KOPT-K1 (cell line): Measurements from ENCODE around the gene DDX25.

Source experiments
- H3K27ac ChIP-seq: fragments of 200-600 bp; sonication (generic); 2 replicates; pipeline ENCODE4 v1.5.1; 2016; ENCODE audit warnings: antibody characterized with exemption, mild to moderate bottlenecking, low read depth, low read length; ENCODE audit not compliant: poor library complexity, severe bottlenecking
- H3K36me3 ChIP-seq: fragments of 200-600 bp; sonication (generic); 2 replicates; pipeline ENCODE4 v1.5.1; 2017; ENCODE audit warnings: antibody characterized with exemption, mild to moderate bottlenecking, low read length, moderate library complexity; ENCODE audit not compliant: insufficient read depth
- H3K9me3 ChIP-seq: fragments of 200-600 bp; sonication (generic); 2 replicates; pipeline ENCODE4 v1.5.1; 2017; ENCODE audit warnings: antibody characterized with exemption, low read length, mild to moderate bottlenecking; ENCODE audit not compliant: insufficient read depth, poor library complexity, severe bottlenecking

DDX25 gene

DNA sequence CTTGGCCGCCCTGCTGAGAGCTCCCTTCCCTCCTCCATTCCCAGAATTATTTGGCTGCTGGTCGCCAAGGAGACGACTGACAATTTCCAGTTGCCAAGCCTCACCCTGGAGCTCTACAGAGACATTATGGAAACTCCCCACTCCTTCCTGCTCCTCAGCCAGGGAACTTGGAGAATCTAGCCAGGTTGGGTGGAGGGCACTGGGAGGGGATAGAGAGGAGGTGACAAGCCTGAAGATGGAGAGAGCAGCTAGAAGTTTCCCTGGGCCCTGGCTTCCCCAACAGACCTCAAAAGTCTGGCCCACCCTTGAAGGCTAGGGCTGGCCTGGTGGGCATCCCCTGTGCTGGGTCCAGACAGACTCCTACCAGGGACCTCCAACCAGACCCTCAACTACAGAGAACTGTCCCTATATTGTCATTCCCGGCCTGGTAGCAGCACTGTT lies 34.8 kb downstream of the DDX25 start:
- no peaks in the 10 kb centered on the region for H3K9me3 ChIP-seq
- H3K36me3 ChIP-seq: no peaks in the 10 kb centered on the region
- no peak overlapping the region for H3K27ac ChIP-seq

DNA sequence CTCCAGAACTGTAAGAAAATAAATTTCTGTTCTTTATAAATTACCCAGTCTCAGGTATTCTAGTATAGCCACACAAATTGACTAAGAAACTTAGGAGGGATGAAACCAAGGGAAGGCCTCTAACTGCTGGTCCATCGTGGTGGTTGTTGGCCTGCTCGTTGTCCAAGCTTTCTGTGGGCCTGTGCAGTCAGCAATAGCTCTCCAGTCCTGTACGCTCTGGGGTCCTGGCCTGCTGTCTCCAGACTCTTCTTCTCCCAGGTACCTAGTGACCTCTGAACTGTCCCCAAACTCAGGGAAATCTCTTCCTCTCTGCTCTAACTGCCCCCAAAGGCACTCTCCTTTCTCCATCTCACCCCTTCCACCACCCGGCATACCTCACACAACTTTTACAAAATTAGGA lies 35.8 kb downstream of the DDX25 start:
- Histone ChIP-seq H3K9me3 (no peaks in the 10 kb centered on the region), H3K36me3 (no peaks in the 10 kb centered on the region), H3K27ac (no peak overlapping the region)

DNA sequence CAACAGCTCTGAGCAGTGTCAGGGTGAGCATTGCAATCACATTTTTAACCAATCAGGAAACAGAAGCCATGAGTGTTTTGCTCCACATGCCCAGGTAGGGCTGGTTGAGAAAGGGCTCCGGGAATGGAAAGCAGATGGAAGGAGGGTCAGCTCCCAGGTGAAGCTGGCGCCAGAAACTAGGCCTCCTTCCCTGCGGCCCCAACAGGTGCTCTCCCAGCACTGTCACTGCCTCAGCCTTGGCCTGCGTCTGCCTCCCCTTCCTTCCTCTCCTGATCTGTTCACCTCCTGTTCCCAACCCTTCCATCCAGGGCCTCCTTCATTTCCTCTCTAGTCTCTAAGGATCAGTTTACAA lies 36.9 kb downstream of the DDX25 start:
- H3K9me3 ChIP-seq: no peaks in the 10 kb centered on the region
- no peak overlapping the region for H3K27ac ChIP-seq
- H3K36me3 ChIP-seq: no peaks in the 10 kb centered on the region

DNA sequence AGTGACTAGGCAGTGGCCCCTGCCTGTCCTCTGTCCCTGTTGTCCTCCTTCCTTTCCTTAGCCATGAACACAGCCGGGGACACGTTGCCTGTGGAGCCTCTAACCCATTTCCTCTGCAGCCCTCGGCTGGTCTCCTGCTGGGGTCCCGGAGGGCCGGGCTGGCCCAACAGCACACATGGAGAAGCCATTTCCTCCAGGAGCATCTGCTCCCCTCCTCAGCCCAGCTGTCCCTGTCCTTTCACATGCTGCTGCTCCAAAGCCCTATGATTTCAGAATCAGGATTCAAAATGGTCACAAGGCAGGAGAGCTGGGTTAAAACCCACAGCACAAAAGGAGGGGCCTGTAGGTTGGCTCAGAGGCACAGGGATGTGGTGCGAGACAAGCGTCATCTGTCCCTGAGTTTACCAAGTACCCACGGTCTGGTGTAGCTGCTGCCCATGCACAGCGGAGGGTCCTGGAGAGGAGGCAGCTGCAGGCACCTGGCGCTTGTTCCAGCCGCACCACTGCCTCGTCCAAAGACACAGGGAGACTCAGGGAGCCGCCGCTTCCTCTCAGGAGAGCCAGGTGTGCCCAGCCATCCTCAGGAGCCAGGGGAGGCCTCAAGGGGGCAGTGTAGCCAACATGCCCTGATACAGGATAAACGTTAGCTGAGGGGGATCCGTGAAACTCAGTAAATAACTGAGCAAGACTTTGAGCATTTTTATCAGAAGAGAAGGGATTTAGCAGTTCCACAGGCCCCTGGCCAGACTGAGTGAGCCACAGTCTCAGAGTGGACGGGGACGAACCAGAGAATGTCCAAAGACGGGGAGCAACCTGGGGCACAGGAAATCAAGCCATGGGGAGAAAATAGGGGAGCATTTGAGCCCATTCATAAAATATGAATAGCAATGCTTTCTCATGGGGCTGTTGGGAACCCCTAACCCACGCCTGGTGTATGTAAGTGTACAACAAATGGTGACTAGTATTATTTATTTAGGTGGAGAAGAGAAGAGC lies 37.6 kb downstream of the DDX25 start:
- no peaks in the 10 kb centered on the region for H3K36me3 ChIP-seq
- H3K9me3 ChIP-seq: no peaks in the 10 kb centered on the region

DNA sequence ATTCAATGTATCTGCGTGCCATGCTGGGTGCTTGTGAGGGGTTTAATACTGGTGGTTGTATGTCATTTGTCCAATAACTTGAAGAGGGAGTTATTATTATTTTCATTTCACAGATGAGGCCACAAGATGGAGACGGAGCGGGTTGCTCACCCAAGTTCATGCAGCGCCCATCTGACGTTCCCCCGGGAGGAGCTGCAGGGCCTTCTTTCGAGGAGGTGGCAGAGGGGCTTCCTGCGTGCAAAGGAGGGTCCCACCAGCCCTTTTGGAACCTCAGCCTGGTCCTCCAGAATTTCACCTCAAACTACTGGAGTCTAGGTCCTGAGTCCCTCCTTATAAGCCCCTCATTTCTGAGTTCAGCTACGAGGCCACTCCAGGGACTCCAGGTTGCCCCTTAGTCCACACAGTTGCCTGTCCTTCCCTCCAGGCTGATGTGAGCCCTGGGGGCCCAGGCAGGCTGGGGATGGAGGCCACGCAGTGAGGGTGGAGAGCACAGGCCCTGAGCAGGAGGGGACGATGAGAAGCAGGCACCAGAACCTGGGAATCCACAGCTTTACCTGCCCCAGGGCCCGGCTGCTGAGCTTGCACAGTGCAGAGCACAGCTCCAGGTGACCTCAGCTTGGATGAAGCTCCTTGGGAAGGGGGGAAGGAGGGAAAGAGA lies 38.6 kb downstream of the DDX25 start:
- H3K36me3 ChIP-seq: no peaks in the 10 kb centered on the region
- no peaks in the 10 kb centered on the region for H3K9me3 ChIP-seq
- H3K27ac ChIP-seq: no peak overlapping the region

More for the DNA sequence above, 37.6 kb downstream of the DDX25 start:
- no peak overlapping the region for H3K27ac ChIP-seq

DNA sequence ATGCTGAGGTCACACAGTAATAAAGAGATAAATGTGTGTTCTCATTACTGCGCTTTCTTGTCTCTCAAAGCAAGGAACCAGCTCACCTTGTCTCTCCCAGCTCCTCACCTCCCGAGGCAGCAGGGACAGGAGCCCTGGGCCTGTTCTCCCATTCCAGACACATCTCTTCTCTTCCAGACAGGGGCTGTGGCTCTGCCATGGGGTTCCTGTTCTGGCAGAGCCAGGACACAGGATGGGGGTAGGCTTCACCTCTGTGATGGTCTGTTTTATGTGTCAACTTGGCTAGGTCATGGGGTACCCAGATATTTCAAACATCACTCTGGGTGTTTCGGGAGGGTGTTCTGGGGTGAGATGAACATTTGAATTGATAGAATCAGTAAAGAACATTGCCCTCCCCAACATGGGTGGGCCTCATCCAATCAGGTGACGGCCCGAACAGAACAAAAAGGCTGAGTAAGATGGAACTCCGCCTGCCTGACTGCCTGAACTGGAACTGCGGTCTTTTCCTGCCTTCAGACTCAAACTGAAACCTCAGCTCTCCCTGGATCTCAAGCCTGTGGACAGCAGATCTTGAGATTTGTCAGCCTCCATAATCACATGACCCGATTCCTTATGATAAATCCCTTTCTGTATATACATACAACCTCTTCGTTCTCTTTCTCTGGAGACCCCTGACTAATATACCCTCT lies 39.5 kb downstream of the DDX25 start:
- Histone ChIP-seq H3K27ac (no peak overlapping the region), H3K36me3 (no peaks in the 10 kb centered on the region), H3K9me3 (no peaks in the 10 kb centered on the region)

DNA sequence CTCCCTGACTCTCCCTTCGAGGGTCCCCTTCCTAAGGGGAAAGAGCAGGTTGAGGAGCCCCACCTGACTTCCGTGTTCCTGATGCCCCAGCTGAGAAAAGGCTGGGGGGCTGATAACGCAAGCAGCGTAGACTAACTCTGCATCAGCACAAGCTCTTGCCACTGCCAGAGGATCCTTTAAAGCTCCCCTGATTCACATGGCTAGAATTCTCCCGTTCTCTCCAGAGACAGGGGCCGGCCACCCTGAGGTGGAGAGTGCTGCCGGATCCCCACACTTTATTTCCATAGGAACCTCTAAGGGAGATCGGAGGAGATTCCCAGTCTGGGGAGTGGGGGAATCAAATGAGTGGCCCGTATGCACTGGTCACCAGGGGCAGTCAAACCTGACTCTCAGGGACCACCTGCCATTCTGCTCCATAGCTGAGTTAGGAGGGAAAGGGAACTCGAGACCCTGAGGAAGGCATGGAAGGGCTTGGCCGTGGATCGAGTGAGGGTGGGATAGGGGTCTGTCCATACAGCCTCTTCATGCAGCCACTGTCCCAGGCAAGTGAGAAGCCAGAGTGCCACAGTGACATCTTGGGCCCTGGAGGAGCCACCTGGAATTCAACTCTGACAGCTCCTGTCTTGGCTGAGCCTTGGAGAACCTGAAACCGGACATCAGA lies 40.2 kb downstream of the DDX25 start:
- Histone ChIP-seq H3K27ac (no peak overlapping the region), H3K36me3 (no peaks in the 10 kb centered on the region), H3K9me3 (no peaks in the 10 kb centered on the region)

DNA sequence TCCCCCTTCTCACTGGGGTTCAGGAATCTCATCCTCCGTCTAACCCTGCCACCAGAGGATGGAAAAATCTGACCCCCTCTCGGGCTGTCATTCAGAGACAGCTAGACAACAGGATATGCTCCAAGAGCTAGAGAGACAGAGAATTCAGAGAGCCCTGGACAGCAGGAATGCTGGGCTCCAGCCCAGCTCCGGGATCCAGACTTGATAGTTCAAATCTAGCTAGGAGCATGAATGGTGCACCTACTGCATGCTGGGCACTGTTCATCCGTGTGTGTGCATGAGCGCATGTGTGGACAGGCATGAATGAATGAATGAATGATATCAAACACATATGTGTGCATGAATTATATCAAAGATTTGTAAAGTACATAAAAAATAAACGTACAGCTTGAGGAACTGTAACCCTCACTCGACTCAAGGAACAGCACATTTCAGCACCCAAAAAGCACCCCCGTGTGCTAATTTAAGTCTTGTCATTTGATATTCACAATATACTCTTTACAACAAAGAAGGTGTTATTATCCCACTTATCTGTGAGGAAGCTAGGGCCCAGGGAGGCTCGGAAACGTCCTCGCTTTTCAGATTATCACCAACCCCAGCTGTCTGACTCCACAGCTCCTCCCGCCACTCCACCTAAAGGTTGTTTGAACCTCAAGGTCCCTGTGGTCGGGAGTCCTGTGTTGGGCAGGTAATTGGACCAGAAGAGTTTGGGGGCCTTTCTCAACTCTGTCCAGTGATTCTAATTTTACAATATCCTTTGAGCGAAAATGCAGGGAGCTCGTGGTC lies 40.9 kb downstream of the DDX25 start:
- Histone ChIP-seq H3K9me3 (no peaks in the 10 kb centered on the region), H3K36me3 (no peaks in the 10 kb centered on the region), H3K27ac (no peak overlapping the region)

DNA sequence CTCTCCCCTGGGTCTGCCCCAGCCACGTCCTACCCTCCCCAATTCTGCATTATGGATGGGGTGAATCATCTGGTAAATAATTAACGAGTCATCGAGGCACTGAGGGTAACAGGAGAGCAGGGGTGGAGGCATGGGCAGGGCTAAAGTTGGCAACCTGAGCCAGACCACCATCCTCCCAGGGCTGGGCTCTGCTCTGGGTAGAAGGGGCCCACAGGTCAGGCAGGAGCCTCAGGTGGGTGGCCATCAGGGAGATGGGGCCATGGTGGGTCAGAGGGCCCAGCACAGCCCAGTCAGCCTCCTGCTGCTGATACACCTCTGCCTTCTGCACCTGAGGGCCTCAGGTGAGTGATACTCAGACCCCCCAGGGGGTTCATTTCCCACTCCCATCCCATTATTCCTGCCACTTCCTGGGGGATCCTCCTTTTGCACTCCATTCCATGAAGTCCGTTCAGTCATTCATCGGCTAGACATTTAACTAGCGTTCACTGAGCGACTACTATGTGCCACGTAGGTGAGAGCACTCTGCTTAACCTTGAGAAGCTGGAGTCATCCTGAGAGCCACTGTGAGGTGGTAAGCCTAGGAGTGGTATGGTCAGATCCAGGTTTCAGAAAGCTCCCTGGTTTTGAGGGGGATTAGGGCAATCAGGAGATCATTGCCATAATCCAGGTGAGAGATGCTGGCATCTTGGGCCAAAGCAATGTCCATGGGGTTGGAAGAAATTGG lies 41.7 kb downstream of the DDX25 start, which contains the start of gene VSIG10L2:
VSIG10L2 (plus strand) TSS at position 248 of the 724 bp plus-strand sequence; CDS start at position 260, 12 bp downstream.
- H3K27ac ChIP-seq: no peak within 1 kb of the TSS
- no peaks in the 10 kb centered on the region for H3K9me3 ChIP-seq
- no peaks in the 10 kb centered on the region for H3K36me3 ChIP-seq

DNA sequence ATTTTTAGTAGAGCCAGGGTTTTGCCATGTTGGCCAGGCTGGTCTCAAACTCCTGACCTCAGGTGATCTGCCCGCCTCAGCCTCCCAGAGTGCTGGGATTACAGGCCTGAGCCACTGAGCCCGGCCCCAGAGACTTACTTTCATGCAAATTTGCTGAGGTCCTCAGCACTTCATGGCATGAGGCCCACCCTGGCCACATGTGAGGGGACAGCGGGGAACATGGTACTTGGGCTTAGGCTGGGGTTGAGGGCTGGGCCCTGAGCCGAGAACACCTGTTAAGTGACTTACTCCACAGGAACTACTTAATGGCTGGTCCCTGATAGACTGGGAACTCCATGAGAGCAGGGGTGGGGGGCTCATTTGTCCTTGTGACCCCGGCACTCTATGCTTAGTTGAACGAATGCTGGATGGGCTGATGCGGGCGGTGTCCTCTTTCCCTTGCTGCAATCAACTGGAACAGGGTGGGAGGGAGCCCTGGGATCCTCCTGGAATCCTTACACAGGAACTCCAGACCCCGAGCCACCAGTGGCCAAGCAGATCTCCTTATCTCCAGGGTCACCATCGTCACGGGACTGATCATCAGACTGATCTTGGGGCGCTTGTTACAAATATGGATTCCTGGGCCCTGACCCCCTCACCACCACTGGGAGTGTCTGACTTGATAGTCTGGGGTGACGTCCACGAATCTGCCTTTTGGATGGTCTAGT lies 42.6 kb downstream of the DDX25 start:
- Histone ChIP-seq H3K27ac (peak overlapping the region; percentile 29), H3K36me3 (no peaks in the 10 kb centered on the region), H3K9me3 (no peaks in the 10 kb centered on the region)

DNA sequence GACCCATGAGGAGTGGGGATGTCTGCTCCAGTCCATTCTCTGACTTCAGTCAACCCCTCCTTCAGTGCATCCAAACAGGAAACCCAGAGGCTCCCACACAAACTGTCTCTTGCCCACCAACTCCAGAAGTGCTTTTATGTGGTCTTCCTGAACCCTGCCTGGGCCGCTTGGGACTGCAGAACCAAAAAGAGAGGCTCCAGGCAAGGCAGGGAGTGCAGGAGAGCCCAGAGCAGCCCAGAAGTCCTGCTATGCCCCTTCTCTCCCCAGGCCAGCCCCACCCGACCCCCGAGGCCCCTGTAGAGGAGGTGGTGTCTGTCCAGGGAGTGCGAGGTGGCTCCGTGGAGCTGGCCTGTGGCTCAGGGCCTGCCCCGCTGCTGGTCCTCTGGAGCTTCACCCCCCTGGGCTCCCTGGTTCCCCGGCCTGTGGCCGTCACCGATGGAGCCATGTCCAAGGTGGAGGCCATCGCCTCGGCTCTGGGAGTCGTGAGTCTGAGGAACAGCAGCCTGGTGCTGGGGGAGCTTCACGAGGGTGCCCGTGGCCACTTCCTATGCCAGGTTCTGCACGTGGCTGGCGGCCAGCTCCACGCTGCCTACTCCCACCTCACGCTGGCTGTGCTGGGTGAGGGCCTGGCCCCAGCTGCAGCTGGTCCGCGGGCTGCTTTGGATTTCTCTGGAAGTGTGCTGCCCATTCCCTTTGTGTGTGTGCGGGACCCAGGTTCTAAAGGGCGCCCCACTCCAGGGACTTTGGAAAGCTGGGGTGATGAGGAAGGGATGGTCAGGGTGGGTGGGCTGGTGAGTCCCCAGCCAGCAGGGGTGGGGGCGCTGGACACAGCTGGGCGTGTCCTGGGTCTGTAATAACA lies 43.3 kb downstream of the DDX25 start:
- peak overlapping the region; percentile 29 for H3K27ac ChIP-seq

DNA sequence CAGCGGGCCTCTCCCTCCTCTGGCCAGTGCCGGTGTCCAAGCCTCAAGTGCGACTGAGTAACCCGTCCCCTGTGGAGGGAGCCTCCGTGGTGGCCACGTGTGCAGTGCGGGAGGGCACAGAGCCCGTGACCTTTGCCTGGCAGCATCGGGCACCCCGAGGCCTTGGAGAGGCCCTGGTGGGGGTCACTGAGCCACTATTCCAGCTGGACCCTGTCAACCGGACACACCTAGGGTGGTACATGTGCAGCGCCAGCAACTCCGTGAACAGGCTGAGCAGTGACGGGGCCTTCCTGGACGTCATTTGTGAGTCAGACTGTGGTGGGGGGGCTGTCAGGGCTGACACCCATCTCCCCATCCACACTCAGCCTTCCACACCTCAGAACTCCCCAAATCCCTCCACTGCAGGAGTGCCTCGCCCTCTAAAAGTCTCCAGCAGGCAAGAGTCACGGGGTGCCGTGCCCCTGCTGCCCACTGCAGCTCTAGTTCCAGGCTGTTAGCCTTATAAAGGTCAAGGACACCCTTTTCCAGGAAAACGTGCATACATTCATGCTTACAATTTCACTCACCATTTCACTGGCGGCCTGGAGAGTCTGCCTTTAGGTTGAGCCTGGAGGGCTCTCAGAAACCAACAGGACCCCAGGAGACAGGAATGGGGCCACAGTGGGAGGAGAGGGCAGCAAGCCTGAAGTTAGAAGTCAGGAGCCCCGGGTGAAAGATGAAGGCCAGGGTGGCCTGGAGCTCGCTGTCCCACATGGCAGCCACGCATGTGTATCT lies 44.2 kb downstream of the DDX25 start:
- Histone ChIP-seq H3K36me3 (no peaks in the 10 kb centered on the region), H3K9me3 (no peaks in the 10 kb centered on the region), H3K27ac (peak overlapping the region; percentile 29)

More for the DNA sequence above, 43.3 kb downstream of the DDX25 start:
- Histone ChIP-seq H3K36me3 (no peaks in the 10 kb centered on the region), H3K9me3 (no peaks in the 10 kb centered on the region)
